H9 (cell line): ENCODE data around the gene MKRN2. TPM values are rescaled to one million over a fixed set of nuclear protein-coding genes. Genes with fewer than 3 reads are reported as not detected.

ENCODE experiments used
- DNase-seq: peaks from one replicate; pipeline ENCODE4 v3.0.0-alpha.2; 2017
- H2AFZ ChIP-seq: one replicate; pipeline ENCODE4 v1.6.1; 2013; ENCODE audit warnings: mild to moderate bottlenecking, low read length, control low read depth, moderate library complexity
- H2AK5ac ChIP-seq: 2 replicates; pipeline ENCODE4 v1.6.1; 2013; ENCODE audit warnings: low read length, control low read depth, mixed read lengths; ENCODE audit not compliant: insufficient read length
- H2BK120ac ChIP-seq: one replicate; pipeline ENCODE4 v1.6.1; 2013; ENCODE audit warnings: low read depth, mild to moderate bottlenecking, low read length, control low read depth, inconsistent platforms; ENCODE audit not compliant: poor library complexity, severe bottlenecking
- H2BK12ac ChIP-seq: 2 replicates; pipeline ENCODE4 v1.6.1; 2013; ENCODE audit warnings: low read length, control low read depth, mixed read lengths, low read depth; ENCODE audit not compliant: insufficient read length
- H2BK15ac ChIP-seq: 2 replicates; pipeline ENCODE4 v1.6.1; 2013; ENCODE audit warnings: low read depth, low read length, control low read depth
- H2BK20ac ChIP-seq: one replicate; pipeline ENCODE4 v1.6.1; 2013; ENCODE audit warnings: low read depth, mild to moderate bottlenecking, low read length, control low read depth, inconsistent platforms; ENCODE audit not compliant: poor library complexity, severe bottlenecking
- H2BK5ac ChIP-seq: 2 replicates; pipeline ENCODE4 v1.6.1; 2013; ENCODE audit warnings: low read length, control low read depth, mixed read lengths; ENCODE audit not compliant: insufficient read length
- H3K14ac ChIP-seq: 2 replicates; pipeline ENCODE4 v1.6.1; 2013; ENCODE audit warnings: low read length, control low read depth; ENCODE audit not compliant: insufficient read depth
- H3K18ac ChIP-seq: 2 replicates; pipeline ENCODE4 v1.6.1; 2013; ENCODE audit warnings: low read depth, mild to moderate bottlenecking, mixed read lengths, low read length, control low read depth; ENCODE audit not compliant: insufficient read length
- H3K23ac ChIP-seq: 2 replicates; pipeline ENCODE4 v1.6.1; 2013; ENCODE audit warnings: low read length, control low read depth, mixed read lengths, low read depth; ENCODE audit not compliant: insufficient read length
- H3K23me2 ChIP-seq: 2 replicates; pipeline ENCODE4 v1.6.1; 2013; ENCODE audit warnings: low read depth, mild to moderate bottlenecking, mixed read lengths, low read length, control low read depth; ENCODE audit not compliant: insufficient read length, poor library complexity, severe bottlenecking
- H3K27ac ChIP-seq: 2 replicates; pipeline ENCODE4 v1.5.1; 2013; ENCODE audit warnings: low read length, control low read depth, mixed read lengths, low read depth; ENCODE audit not compliant: insufficient read length
- H3K27me3 ChIP-seq: 2 replicates; pipeline ENCODE4 v1.6.1; 2013; ENCODE audit warnings: low read length, control low read depth, inconsistent platforms; ENCODE audit not compliant: insufficient read depth
- H3K4ac ChIP-seq: 2 replicates; pipeline ENCODE4 v1.6.1; 2013; ENCODE audit warnings: low read depth, mild to moderate bottlenecking, control low read depth, inconsistent platforms, low read length, moderate library complexity
- H3K4me1 ChIP-seq: 2 replicates; pipeline ENCODE4 v1.6.1; 2013; ENCODE audit warnings: low read length, control low read depth, inconsistent platforms; ENCODE audit not compliant: insufficient read depth
- H3K4me2 ChIP-seq: 2 replicates; pipeline ENCODE4 v1.6.1; 2013; ENCODE audit warnings: low read length, control low read depth, mixed read lengths; ENCODE audit not compliant: insufficient read length, insufficient read depth
- H3K56ac ChIP-seq: 2 replicates; pipeline ENCODE4 v1.6.1; 2013; ENCODE audit warnings: low read depth, mild to moderate bottlenecking, mixed read lengths, low read length, control low read depth; ENCODE audit not compliant: insufficient read length
- H3K79me1 ChIP-seq: 2 replicates; pipeline ENCODE4 v1.6.1; 2013; ENCODE audit warnings: low read depth, mild to moderate bottlenecking, moderate library complexity, low read length, control low read depth, inconsistent platforms; ENCODE audit not compliant: insufficient read depth, poor library complexity, severe bottlenecking
- H3K79me2 ChIP-seq: 2 replicates; pipeline ENCODE4 v1.6.1; 2013; ENCODE audit warnings: low read length, control low read depth, inconsistent platforms; ENCODE audit not compliant: insufficient read depth
- H3K9ac ChIP-seq: 2 replicates; pipeline ENCODE4 v1.6.1; 2013; ENCODE audit warnings: low read length, control low read depth, mixed read lengths; ENCODE audit not compliant: insufficient read length; ENCODE audit errors: extremely low read depth
- H3K9me3 ChIP-seq: one replicate; pipeline ENCODE4 v1.6.1; 2013; ENCODE audit warnings: low read depth, low read length, inconsistent platforms; ENCODE audit not compliant: control insufficient read depth
- H3T11ph ChIP-seq: one replicate; pipeline ENCODE4 v1.6.1; 2013; ENCODE audit warnings: mild to moderate bottlenecking, low read length, control low read depth, inconsistent platforms
- H4K20me1 ChIP-seq: one replicate; pipeline ENCODE4 v1.6.1; 2013; ENCODE audit not compliant: control insufficient read depth, insufficient read length, insufficient read depth
- H4K5ac ChIP-seq: 2 replicates; pipeline ENCODE4 v1.6.1; 2013; ENCODE audit warnings: low read depth, mild to moderate bottlenecking, mixed read lengths, low read length, control low read depth; ENCODE audit not compliant: insufficient read length
- H4K8ac ChIP-seq: replicated peaks from 2 replicates; pipeline ENCODE4 v1.6.1; 2013; ENCODE audit warnings: low read length, control low read depth, mixed read lengths, low read depth; ENCODE audit not compliant: insufficient read length
- H4K91ac ChIP-seq: 2 replicates; pipeline ENCODE4 v1.6.1; 2013; ENCODE audit warnings: low read depth, mild to moderate bottlenecking, moderate library complexity, mixed read lengths, low read length, control low read depth; ENCODE audit not compliant: insufficient read length
- H3K27ac Mint-ChIP-seq, 3 experiments: 2 replicates in 2 of 3; 3 replicates in 1 of 3; pipeline ENCODE4 v1.8.0; 2020 to 2021; ENCODE audit warnings: mixed read lengths in 3 of 3, mild to moderate bottlenecking in 1 of 3, moderate library complexity in 1 of 3
- H3K27me3 Mint-ChIP-seq: 2 replicates; pipeline ENCODE4 v1.8.0; 2021; ENCODE audit warnings: low read depth, mild to moderate bottlenecking, moderate library complexity, mixed read lengths
- H3K36me3 Mint-ChIP-seq, 3 experiments: 2 replicates in 2 of 3; 3 replicates in 1 of 3; pipeline ENCODE4 v1.8.0; 2020 to 2021; ENCODE audit warnings: low read depth in 3 of 3, mixed read lengths in 3 of 3; ENCODE audit not compliant: insufficient read depth in 1 of 3
- H3K4me1 Mint-ChIP-seq, 2 experiments: 2 replicates each; pipeline ENCODE4 v1.8.0; 2020; ENCODE audit warnings: mixed read lengths in 2 of 2
- H3K4me3 Mint-ChIP-seq, 2 experiments: 2 replicates in 1 of 2; 3 replicates in 1 of 2; pipeline ENCODE4 v1.8.0; 2020 to 2021; ENCODE audit warnings: mild to moderate bottlenecking in 2 of 2, mixed read lengths in 2 of 2, moderate library complexity in 1 of 2
- H3K9me3 Mint-ChIP-seq, 2 experiments: 2 replicates in 1 of 2; 3 replicates in 1 of 2; pipeline ENCODE4 v1.8.0; 2020; ENCODE audit warnings: mild to moderate bottlenecking in 2 of 2, mixed read lengths in 2 of 2, moderate library complexity in 1 of 2
- WGBS: extraction: QIAGEN DNeasy Blood & Tissue Kit; methylation state at CpG from one replicate; pipeline ENCODE4 v1.1.7; 2013; ENCODE audit warnings: missing lambda C conversion rate, low lambda C conversion rate, mixed read lengths; ENCODE audit not compliant: insufficient read length; ENCODE audit errors: extremely low coverage; 5-methylcytosine and 5-hydroxymethylcytosine counted together
- total RNA-seq: library from RNA; stranded (reverse); gene quantifications from 2 replicates; pipeline ENCODE4 v1.2.1, GENCODE V29; 2021
- TF ChIP-seq, protein P1 (sequence below): fragments of 200-600 bp; sonication (generic); conservative IDR thresholded peaks from 3 replicates; pipeline ENCODE4 v1.8.0; 2021; ENCODE audit warnings: antibody characterized with exemption, mild to moderate bottlenecking

The MKRN2 gene
- total RNA-seq, 1 experiment from 2014 or later, result 18.1 TPM

- no peak overlapping the region for H3K4me3 Mint-ChIP-seq
- H3K9ac ChIP-seq, result no peak overlapping the region
These were observed 48.6 kb upstream of the MKRN2 start for GRCh38 chr3:12508291-12508700.

More at GRCh38 chr3:12508291-12508700, 48.6 kb upstream of the MKRN2 start:
- DNase-seq, result no peak
- H3K79me1 ChIP-seq, result no peaks in the 10 kb centered on the region
- H3K27me3 ChIP-seq, result no peaks in the 10 kb centered on the region
- no peak overlapping the region for H3K23ac ChIP-seq
- TF ChIP-seq, protein P1, sequence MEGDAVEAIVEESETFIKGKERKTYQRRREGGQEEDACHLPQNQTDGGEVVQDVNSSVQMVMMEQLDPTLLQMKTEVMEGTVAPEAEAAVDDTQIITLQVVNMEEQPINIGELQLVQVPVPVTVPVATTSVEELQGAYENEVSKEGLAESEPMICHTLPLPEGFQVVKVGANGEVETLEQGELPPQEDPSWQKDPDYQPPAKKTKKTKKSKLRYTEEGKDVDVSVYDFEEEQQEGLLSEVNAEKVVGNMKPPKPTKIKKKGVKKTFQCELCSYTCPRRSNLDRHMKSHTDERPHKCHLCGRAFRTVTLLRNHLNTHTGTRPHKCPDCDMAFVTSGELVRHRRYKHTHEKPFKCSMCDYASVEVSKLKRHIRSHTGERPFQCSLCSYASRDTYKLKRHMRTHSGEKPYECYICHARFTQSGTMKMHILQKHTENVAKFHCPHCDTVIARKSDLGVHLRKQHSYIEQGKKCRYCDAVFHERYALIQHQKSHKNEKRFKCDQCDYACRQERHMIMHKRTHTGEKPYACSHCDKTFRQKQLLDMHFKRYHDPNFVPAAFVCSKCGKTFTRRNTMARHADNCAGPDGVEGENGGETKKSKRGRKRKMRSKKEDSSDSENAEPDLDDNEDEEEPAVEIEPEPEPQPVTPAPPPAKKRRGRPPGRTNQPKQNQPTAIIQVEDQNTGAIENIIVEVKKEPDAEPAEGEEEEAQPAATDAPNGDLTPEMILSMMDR, result no peak
- no peak overlapping the region for H3T11ph ChIP-seq
- H4K20me1 ChIP-seq, result no peaks in the 10 kb centered on the region
- H2BK15ac ChIP-seq, result no peak overlapping the region
- no CpG with 5 or more reads among the region's 5 CpGs for WGBS
- no peak overlapping the region for H2BK120ac ChIP-seq
- no peaks in the 10 kb centered on the region for H3K9me3 Mint-ChIP-seq
- H4K8ac ChIP-seq, result no peak overlapping the region
- H2BK20ac ChIP-seq, result no peak overlapping the region
- no peak overlapping the region for H2BK5ac ChIP-seq
- no peaks in the 10 kb centered on the region for H3K9me3 ChIP-seq
- no peak overlapping the region for H3K4me2 ChIP-seq
- no peaks in the 10 kb centered on the region for H3K23me2 ChIP-seq
- H3K27ac Mint-ChIP-seq, result peak overlapping the region in 1 of 3 experiments; percentile 32; a peak in 1 of 7 replicates
- no peaks in the 10 kb centered on the region for H3K79me2 ChIP-seq
- no peak overlapping the region for H4K5ac ChIP-seq
- no peak overlapping the region for H2AK5ac ChIP-seq
- H3K56ac ChIP-seq, result no peak overlapping the region
- H4K91ac ChIP-seq, result no peak overlapping the region
- no peak overlapping the region for H3K18ac ChIP-seq
- no peaks in the 10 kb centered on the region for H3K27me3 Mint-ChIP-seq
- H3K27ac ChIP-seq, result no peak overlapping the region
- no peak overlapping the region for H3K14ac ChIP-seq
- H3K4me1 ChIP-seq, result no peaks in the 10 kb centered on the region
- no peaks in the 10 kb centered on the region; a peak in 1 of 4 replicates for H3K4me1 Mint-ChIP-seq
- H3K4ac ChIP-seq, result no peak overlapping the region
- no peak overlapping the region for H2AFZ ChIP-seq
- H3K36me3 Mint-ChIP-seq, result peaks cover 16 to 29% (median 28%) of the 10 kb centered on the region in 3 experiments; a peak in 6 of 7 replicates
- no peak overlapping the region for H2BK12ac ChIP-seq
